T47D (cell line): ENCODE measurements around the gene CD4.

ENCODE experiments used
- DNase-seq, 2 experiments: peaks; one replicate each; pipeline versions ENCODE4 v3.0.0 to v3.0.0-alpha.2; 2011 to 2012; ENCODE audit warnings: low read depth in 1 of 2, low spot score in 1 of 2
- JUND ChIP-seq: IDR thresholded peaks from 2 replicates; pipeline ENCODE4 v1.6.1; 2012; ENCODE audit warnings: low read depth
- in situ Hi-C: cut with HindIII; loops from 2 replicates; pipeline ENCODE4 v1.10.0; 2016; ENCODE audit warnings: low sequenced_read_pairs, low pct_unique_long_range_greater_than_20kb

Gene CD4

DNA sequence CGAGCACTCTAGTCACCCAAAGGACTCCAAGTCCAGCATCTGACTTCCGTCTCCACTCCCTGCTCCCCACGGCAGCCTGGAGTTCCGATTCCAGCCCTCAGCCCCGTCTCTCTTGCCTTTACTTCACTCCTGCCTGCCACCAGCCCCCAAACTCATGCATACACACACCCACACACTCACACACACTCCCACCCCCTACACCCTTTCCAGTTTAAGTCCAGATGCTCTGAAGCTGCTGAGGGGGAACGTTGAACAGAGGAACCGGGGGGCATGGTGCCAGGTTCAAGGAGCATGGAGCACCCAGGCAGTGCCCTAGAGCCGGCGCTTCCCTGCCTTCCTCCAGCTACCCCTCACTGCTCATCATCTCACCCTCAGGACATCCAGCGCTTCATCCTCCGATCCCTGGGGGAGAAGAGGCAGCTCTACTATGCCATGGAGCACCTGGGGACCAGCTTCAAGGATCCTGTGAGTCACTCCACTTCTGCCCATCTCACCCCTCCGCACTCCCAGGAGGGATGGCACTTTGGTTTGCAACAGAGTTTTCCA is 42.2 kb downstream of the CD4 start:
- DNase-seq = no peak
- TF ChIP-seq JUND = no peak
- in situ Hi-C loops = no loop called here

DNA sequence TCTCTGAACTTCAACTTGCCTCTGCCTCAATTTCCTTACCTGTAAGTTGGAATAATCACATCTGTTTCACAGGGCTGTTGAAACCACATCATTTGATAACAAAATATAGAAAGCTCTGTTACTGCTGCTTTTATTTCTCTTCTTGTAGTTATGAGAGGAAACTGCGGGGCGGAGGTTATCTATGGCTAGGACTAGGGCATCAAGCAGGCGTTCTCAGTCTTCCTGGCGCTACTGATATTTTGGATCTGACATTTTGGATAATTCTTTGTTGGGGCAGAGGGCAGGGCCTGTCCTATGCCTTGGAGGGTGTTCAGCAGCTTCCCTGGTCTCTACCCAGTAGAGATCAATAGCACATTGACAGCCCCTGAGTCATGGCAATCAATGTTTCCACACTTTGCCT is 42.8 kb downstream of the CD4 start:
- no peak for TF ChIP-seq JUND
- DNase-seq = no peak
- in situ Hi-C loops = no loop called here

DNA sequence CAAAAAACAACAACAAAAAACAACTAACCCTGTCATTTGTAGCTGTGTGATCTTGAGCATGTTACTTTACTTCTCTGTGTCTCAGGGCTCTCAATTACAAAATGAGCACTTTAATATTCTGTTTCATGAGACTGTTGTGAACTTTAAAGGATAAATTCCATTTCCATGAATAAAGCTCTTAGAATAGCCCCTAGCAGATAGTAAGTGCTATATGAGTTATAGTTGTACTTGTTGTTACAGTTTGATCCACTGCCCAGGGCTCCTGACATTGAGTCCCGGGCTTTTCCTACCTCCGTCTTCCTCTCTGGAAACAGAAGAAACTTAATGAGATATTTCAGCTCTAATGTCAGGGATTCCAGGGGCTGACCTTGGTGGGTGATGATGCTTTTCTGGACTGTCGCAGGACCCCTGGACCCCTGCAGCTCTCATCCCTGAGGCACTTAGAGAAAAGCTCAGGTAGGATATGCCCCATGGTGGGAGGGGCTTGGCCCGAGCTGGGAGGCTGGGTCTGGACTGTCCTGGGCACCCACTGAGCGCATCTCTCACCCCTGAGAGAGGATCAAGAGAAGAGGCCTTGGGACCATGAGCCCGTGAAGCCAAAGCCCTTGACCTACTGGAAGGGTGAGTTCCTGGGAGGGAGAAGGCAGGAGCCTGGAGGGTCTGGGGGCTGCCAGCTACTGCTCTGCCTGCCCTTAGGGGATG is 44.0 kb downstream of the CD4 start:
- no peak for DNase-seq
- in situ Hi-C loops = no loop called here
- TF ChIP-seq JUND = no peak

DNA sequence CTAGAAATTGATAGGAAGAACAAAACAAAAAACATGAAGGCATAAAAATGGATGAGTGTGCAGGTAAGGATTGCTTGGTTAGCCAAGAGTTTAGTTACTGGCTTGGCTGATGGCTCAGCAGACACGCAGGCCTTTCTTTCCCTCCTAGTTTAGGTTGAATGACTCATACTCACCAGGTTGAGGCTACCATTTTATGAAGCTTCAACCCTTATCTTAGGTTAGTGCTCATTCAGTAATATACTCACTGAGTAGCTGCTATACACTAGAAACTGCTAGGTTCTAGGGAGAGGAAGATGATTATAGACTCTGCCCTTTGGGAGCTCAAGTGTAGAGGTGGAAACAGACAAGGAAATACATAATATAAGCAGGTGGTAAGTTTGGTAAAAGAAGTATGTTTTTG is 44.9 kb downstream of the CD4 start:
- in situ Hi-C loops = no loop called here
- no peak for DNase-seq

DNA sequence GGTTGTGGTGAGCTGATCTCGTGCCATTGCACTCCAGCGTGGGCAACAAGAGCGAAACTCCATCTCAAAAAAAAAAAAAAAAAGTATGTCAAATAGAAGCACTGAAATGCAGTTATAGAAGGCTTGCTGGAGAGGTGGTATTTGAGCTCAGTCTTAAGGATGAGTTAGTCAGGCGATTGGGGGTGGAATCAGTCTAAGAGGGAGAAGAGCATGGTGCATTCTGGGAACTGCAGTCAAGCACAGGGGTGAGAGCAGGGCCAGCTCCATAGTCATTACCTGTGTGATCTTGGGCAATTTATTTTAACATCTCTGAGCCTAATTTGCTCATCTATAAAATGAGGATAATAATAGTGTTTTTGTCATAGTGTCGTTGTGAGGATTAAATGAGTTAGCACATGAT is 45.5 kb downstream of the CD4 start:
- in situ Hi-C loops = no loop called here
- no peak for DNase-seq
- TF ChIP-seq JUND = no peak

More for the DNA sequence above, 44.9 kb downstream of the CD4 start:
- TF ChIP-seq JUND = no peak

DNA sequence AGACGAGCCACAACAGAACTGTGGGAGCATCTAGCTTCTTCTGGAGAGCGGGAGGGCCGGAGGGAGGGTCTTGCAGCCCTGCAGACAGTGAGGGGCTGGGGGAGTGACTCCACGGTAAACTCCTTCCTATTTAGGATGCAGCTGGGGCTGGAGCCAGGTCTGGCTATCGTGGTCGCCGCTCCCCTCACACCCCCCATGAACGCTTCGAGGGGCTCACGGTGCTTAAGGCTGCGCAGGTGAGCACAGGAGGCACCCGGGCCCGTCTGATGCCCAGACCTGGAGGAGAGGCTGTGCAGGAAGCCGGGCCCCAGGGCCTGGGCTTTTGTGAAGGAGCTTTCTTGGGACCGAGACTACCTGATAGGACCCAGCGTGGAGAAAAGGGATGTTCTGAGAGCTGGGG is 47.5 kb downstream of the CD4 start:
- no peak for TF ChIP-seq JUND
- DNase-seq = no peak
- in situ Hi-C loops = no loop called here

DNA sequence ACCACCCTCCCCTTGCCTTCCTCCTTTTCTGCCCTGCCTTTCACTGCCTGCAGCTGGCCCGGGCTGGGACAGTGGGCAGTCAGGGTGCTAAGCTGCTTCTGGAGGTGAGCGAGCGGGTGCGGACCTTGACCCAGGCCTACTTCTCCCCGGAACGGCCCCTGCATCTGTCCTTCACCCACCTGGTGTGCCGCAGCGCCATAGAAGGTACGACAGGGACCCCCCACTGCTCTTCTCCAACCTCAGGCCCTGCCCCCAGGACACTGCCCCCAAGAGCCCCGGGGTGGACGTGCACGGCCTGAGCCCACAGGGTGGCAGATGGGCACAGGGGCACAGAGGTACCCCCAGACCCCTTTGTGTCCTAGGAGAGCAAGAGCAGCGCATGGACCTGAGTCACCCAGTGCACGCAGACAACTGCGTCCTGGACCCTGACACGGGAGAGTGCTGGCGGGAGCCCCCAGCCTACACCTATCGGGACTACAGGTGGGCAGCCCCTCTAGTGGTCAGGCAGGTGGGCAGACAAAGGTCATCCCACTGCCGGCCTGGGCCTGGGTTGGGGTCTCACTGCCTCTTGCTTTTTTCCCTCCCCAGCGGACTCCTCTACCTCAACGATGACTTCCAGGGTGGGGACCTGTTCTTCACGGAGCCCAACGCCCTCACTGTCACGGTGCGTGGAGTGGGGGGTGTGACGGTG is 48.2 kb downstream of the CD4 start:
- in situ Hi-C loops = no loop called here
- DNase-seq = no peak
- TF ChIP-seq JUND = no peak

DNA sequence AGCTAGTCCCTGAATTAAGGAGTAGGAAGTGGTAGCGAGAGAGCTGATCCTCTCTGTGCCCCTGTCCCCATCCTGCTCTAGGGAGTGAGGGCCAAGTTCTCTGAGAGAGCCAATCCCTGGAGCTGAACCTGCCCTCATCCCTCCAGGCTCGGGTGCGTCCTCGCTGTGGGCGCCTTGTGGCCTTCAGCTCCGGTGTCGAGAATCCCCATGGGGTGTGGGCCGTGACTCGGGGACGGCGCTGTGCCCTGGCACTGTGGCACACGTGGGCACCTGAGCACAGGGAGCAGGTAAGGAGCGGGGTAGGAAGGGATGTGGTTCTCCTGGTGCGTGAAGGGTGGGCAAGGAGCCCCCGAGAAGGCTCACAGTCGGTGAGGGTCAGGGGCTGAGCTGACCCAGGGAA is 49.5 kb downstream of the CD4 start:
- in situ Hi-C loops = no loop called here
- DNase-seq = no peak
- no peak for TF ChIP-seq JUND

DNA sequence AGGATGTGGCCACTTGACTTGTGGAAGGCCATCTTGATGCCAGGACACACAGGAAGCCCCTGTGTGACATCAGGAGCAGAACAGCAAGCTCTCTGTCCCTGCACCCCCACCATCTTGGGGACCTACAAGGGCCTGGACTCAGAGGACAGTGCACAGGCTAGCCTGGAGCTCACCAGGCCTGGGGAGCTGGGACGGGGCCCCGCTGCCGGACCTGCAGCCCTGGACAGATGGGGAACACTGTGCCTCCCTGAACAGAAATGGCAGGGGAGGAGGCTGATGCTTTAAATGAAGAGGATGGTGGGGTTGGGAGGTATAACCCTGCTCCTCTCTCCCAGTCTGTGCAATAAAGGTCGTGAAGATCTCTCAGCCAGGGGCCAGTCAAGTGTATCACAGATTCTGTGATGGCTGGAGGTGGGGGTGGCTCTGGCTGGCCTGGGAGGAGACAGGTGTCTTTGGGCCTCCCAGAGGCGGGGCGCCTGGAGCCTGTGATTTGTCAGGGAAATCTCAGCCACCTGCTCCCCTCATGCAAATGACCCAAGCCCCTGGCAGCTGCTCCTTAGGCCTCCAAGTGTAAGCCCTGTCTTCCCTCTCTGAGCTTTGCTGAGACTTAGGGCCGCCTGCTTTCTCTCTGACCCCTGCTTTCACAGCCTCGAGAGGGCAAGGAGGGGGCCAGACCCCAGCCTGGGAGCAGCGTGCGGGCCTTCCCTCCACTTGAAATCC is 50.3 kb downstream of the CD4 start:
- no peak for TF ChIP-seq JUND
- in situ Hi-C loops = no loop called here
- no peak for DNase-seq

DNA sequence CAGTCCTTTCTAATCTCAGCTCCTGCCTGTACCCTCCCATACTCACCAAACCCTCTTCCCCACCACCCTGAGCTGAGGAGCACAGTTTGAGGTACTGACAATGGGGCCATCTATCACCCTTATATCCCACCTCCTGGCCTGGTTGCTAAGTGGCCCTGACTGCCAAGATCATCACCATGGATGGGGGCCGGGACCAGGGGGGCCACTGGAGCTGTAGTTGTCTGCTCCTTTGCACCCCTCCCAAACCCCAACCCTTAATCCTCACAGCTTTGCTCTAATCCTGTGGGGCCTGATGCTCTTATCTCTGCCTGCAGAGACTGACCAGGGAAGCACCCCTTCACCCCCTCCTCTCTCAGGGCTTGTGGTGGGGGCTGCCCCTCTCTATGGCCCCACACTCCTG is 51.0 kb downstream of the CD4 start:
- no peak for TF ChIP-seq JUND
- no peak for DNase-seq
- in situ Hi-C loops = no loop called here

DNA sequence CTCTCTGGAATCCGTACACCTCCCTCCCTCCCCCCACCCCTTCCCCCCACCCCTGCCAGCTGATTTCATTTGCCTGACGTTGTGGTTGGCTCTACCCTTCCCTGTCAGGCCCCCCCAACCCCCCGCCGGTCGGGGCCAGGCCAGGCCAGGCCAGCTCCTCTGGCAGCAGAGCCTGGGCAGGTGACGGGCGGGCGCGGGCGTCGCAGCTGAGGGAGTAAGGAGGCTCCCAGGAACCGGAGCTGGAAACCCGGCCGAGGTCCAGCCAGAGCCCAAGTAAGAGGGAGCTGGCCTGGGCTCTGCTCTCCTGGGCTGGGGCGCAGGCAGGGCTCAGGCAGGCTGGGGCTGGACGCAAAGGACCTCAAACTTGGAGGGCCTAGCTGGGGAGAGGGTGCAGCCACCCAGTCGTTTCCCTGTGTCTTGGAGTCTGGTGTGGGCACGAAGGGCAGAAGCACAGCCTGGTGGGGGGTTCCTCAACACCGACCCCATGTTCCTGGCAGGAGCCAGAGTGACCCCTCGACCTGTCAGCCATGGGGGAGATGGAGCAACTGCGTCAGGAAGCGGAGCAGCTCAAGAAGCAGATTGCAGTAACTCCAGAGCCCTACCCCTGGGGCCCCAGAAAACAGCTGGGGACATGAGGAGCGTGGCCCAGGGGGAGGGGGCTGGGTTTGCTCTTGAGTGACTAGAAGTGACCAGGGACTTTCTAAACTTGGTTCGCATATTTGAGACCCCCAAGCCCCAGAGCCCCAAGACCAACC is 51.6 kb downstream of the CD4 start, which contains the start of gene GNB3:
TSS of gene GNB3 (plus strand) at position 165 of the 755 bp plus-strand sequence. CDS start at position 528, 363 bp downstream.
- no peak for TF ChIP-seq JUND
- no peak for DNase-seq
- in situ Hi-C loops = no loop called here

DNA sequence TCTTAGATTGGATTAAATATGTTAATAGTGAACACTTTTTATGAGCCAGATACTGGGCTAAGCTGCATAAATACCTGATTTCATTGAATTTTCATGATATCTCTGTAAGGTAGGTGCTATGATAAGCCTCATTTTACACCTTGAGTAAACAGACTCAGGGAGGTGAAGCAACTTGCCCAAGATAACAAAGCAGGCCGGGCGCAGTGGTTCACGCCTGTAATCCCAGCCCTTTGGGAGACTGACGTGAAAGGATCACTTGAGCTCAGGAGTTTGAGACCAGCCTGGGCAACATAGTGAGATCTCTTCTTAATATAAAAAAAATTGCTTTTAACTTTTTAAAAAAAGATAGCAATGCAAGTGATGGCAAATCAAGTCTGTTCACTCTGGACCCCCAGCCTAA is 52.7 kb downstream of the CD4 start:
- in situ Hi-C loops = no loop called here
- no peak for DNase-seq
- TF ChIP-seq JUND = no peak
